GM12878 (cell line): ENCODE results near the gene GOLGA5. TPM values are rescaled to one million over a fixed set of nuclear protein-coding genes. Genes with fewer than 3 reads are reported as not detected.

Source experiments
- BACH1 ChIP-seq: fragments of 450-650 bp; IDR thresholded peaks from 2 replicates; pipeline ENCODE4 v1.6.1; 2017; ENCODE audit warnings: mild to moderate bottlenecking, borderline replicate concordance
- CBFB ChIP-seq: IDR thresholded peaks from 2 replicates; pipeline ENCODE4 v1.6.1; 2016; ENCODE audit warnings: antibody characterized with exemption, low read depth
- CREB1 ChIP-seq: IDR thresholded peaks from 2 replicates; pipeline ENCODE4 v1.6.1; 2012; ENCODE audit warnings: low read depth, mild to moderate bottlenecking, inconsistent platforms
- CREM ChIP-seq: IDR thresholded peaks from 2 replicates; pipeline ENCODE4 v1.6.1; 2014; ENCODE audit warnings: antibody characterized with exemption, low read depth
- EED ChIP-seq: sonication (generic); IDR thresholded peaks from 2 replicates; pipeline ENCODE4 v1.6.1; 2016; ENCODE audit warnings: antibody characterized with exemption, low read depth
- EGR1 ChIP-seq, 2 experiments: IDR thresholded peaks; 1 replicate in 1 of 2; 2 replicates in 1 of 2; pipeline ENCODE4 v1.6.1; 2011 to 2012; ENCODE audit warnings: low read depth in 2 of 2, low read length in 2 of 2, borderline replicate concordance in 1 of 2, mild to moderate bottlenecking in 1 of 2, moderate library complexity in 1 of 2
- GABPA ChIP-seq: IDR thresholded peaks from 2 replicates; pipeline ENCODE4 v1.6.1; 2014; ENCODE audit warnings: antibody characterized with exemption, low read depth, mild to moderate bottlenecking, inconsistent platforms
- MTA3 ChIP-seq: IDR thresholded peaks from 2 replicates; pipeline ENCODE4 v1.6.1; 2012; ENCODE audit warnings: low read length, inconsistent platforms, borderline replicate concordance
- MYC ChIP-seq: IDR thresholded peaks from 2 replicates; pipeline ENCODE4 v1.6.1; 2011; ENCODE audit warnings: mild to moderate bottlenecking, low read length, moderate library complexity, inconsistent platforms; ENCODE audit not compliant: insufficient read depth, insufficient replicate concordance, insufficient read length, severe bottlenecking
- NR2C2 ChIP-seq: IDR thresholded peaks from 2 replicates; pipeline ENCODE4 v1.6.1; 2011; ENCODE audit warnings: borderline replicate concordance, low read depth; ENCODE audit not compliant: control insufficient read depth, insufficient read length
- PML ChIP-seq: IDR thresholded peaks from 2 replicates; pipeline ENCODE4 v1.6.1; 2012; ENCODE audit warnings: low read length, inconsistent platforms
- POLR2AphosphoS2 ChIP-seq: IDR thresholded peaks from 2 replicates; pipeline ENCODE4 v1.6.1; 2011; ENCODE audit warnings: low read depth, mild to moderate bottlenecking, low read length, improper control_type of control experiment, moderate library complexity
- POLR2AphosphoS5 ChIP-seq: IDR thresholded peaks from 2 replicates; pipeline ENCODE4 v1.6.1; 2011; ENCODE audit warnings: mild to moderate bottlenecking, low read length, inconsistent platforms
- POU2F2 ChIP-seq: IDR thresholded peaks from 3 replicates; pipeline ENCODE4 v1.6.1; 2011; ENCODE audit warnings: low read depth, mild to moderate bottlenecking, low read length, borderline replicate concordance
- RAD51 ChIP-seq: fragments of 450-650 bp; IDR thresholded peaks from 2 replicates; pipeline ENCODE4 v1.6.1; 2016; ENCODE audit warnings: moderate library complexity, mild to moderate bottlenecking, inconsistent platforms
- SIN3A ChIP-seq: IDR thresholded peaks from 2 replicates; pipeline ENCODE4 v1.6.1; 2012; ENCODE audit warnings: low read depth, low read length, improper control_type of control experiment
- SMAD5 ChIP-seq: IDR thresholded peaks from 2 replicates; pipeline ENCODE4 v1.6.1; 2016; ENCODE audit warnings: antibody characterized with exemption, low read depth
- SRF ChIP-seq, 2 experiments: IDR thresholded peaks; 2 replicates each; pipeline ENCODE4 v1.6.1; 2011; ENCODE audit warnings: low read depth in 2 of 2, low read length in 2 of 2, mild to moderate bottlenecking in 1 of 2, moderate library complexity in 1 of 2
- TCF12 ChIP-seq: IDR thresholded peaks from 2 replicates; pipeline ENCODE4 v1.6.1; 2011; ENCODE audit warnings: low read depth, mild to moderate bottlenecking, low read length
- YY1 ChIP-seq: IDR thresholded peaks from 2 replicates; pipeline ENCODE4 v1.6.1; 2011; ENCODE audit warnings: low read depth, mild to moderate bottlenecking, low read length
- polyA plus RNA-seq, 11 experiments: library from polyadenylated mRNA; depleted of rRNA in 4 of 11; unstranded in 6 of 11; stranded (reverse) in 5 of 11; fragments of >200 nt; fragmentation: Nextera tagmentation in 4 of 11; fragmentation: Illumina TruSeq in 1 of 11; extraction: Ambion mirVana in 4 of 11; extraction: Trizol in 1 of 11; gene quantifications; 1 replicate in 1 of 11; 2 replicates in 10 of 11; pipeline versions ENCODE4 v1.2.1 to v1.2.3, GENCODE V29; 2011 to 2016; ENCODE audit warnings: inconsistent platforms in 2 of 11, missing spikeins in 2 of 11, low read depth in 1 of 11
- total RNA-seq, 4 experiments: library from RNA; depleted of rRNA in 3 of 4; stranded (reverse); fragments of >200 nt in 3 of 4; fragmentation: Illumina TruSeq in 1 of 4; extraction: Trizol in 1 of 4; gene quantifications; 2 replicates each; pipeline versions ENCODE4 v1.2.1 to v1.2.3, GENCODE V29; 2013 to 2021
- TF ChIP-seq, protein P1 (sequence below): fragments of 450-650 bp; IDR thresholded peaks from 2 replicates; pipeline ENCODE4 v1.6.1; 2014; ENCODE audit warnings: mild to moderate bottlenecking
- TF ChIP-seq, protein P2 (sequence below): IDR thresholded peaks from 2 replicates; pipeline ENCODE4 v1.6.1; 2011; ENCODE audit warnings: borderline replicate concordance, low read depth, mild to moderate bottlenecking, moderate library complexity, low read length; ENCODE audit not compliant: insufficient read depth, poor library complexity, severe bottlenecking
- TF ChIP-seq, protein P3 (sequence below): IDR thresholded peaks from 2 replicates; pipeline ENCODE4 v1.6.1; 2011; ENCODE audit warnings: low read depth, mild to moderate bottlenecking, low read length, moderate library complexity, borderline replicate concordance; ENCODE audit errors: extremely low read depth
- TF ChIP-seq, protein P4 (sequence below): fragments of 450-650 bp; IDR thresholded peaks from 2 replicates; pipeline ENCODE4 v1.6.1; 2016; ENCODE audit warnings: mild to moderate bottlenecking
- TF ChIP-seq, protein P5 (sequence below): fragments of 450-650 bp; IDR thresholded peaks from 2 replicates; pipeline ENCODE4 v1.6.1; 2016; ENCODE audit warnings: mild to moderate bottlenecking

The GOLGA5 gene
- total and polyA plus RNA-seq, 10 of the 15 experiments (the other 5 are each of a cell fraction or from before 2014, with no cell fraction given), result 10.9 to 30.1 (median 19.7) TPM

DNA sequence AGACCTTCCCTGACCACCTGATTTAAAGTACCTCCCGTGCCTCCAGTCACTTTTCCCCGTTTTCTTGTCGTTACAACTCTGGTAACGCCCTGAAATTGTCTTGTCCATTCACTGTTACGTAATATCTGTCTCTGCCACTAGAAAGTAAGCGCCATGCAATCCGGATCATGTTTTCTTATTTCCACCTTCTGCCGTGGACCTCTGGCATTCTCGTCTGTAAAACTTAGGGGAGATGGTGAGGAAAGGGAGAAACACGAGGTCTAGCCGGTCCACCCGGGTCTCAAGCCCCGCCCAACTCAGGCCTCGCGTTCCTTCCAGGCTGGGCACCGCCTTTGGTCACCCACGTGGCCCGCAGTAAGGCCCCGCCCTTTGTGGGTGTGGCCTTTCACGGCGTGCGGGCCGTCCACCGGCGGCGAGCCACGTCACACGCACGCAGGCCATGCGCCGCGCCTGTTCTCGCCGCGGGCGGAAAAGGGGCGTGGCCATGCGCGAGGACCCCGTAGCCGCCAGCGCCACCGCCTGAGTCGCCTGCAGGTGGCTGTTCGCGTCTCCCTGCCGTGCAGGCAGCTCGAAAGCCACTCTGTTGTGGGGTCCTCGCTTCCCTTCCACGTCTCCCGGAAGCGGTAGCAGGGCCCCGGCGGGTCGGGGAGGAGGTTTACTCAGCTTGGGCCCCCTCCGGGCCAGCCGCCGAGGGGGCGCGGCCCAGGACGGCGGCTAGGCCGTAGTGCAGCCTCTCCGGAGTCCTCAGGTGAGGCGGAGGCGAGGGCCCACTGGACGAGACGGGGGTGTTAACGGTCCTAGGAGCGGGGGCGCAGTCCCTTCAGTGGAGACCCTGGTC lies at the start of gene GOLGA5 (continued):
- TF ChIP-seq YY1 (peak; percentile 27; the same call in 1 of the 2 replicates), RAD51 (peak; percentile 79), MTA3 (no peak), SIN3A (peak; percentile 79; the same call in 1 of the 2 replicates), TCF12 (peak; percentile 63; the same call in 1 of the 2 replicates), MYC (peak; percentile 98), PML (peak; percentile 69; the same call in 1 of the 2 replicates), NR2C2 (no peak), CREB1 (peak; percentile 94), SRF (IDR thresholded peaks at IDR 0.05; ENCODE audit: low read depth in 2 of 2, low read length in 2 of 2) (0 out of 4 replicates have a peak, but pooled peaks of 1 of the 2 experiments have one; percentile 18), GABPA (peak; percentile 51; the same call in 1 of the 2 replicates), POU2F2 (peak; percentile 25; the same call in 1 of the 3 replicates), CREM (peak; percentile 81), SMAD5 (peak; percentile 24), POLR2AphosphoS5 (peak; percentile 83), EED (no peak), CBFB (peak; percentile 92), EGR1 (IDR thresholded peaks at IDR 0.05; ENCODE audit: borderline replicate concordance in 1 of 2, low read depth in 2 of 2, low read length in 2 of 2) (peak in 1 of 2 experiments; percentile 92; a peak in 1 of 3 replicates), POLR2AphosphoS2 (peak; percentile 91), BACH1 (peak; percentile 66; the same call in 1 of the 2 replicates)
- TF ChIP-seq, protein P1, sequence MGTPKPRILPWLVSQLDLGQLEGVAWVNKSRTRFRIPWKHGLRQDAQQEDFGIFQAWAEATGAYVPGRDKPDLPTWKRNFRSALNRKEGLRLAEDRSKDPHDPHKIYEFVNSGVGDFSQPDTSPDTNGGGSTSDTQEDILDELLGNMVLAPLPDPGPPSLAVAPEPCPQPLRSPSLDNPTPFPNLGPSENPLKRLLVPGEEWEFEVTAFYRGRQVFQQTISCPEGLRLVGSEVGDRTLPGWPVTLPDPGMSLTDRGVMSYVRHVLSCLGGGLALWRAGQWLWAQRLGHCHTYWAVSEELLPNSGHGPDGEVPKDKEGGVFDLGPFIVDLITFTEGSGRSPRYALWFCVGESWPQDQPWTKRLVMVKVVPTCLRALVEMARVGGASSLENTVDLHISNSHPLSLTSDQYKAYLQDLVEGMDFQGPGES, result 0 out of 2 replicates have a peak, but pooled peaks have one; percentile 10
- TF ChIP-seq, protein P2, sequence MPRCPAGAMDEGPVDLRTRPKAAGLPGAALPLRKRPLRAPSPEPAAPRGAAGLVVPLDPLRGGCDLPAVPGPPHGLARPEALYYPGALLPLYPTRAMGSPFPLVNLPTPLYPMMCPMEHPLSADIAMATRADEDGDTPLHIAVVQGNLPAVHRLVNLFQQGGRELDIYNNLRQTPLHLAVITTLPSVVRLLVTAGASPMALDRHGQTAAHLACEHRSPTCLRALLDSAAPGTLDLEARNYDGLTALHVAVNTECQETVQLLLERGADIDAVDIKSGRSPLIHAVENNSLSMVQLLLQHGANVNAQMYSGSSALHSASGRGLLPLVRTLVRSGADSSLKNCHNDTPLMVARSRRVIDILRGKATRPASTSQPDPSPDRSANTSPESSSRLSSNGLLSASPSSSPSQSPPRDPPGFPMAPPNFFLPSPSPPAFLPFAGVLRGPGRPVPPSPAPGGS, result no peak
- TF ChIP-seq, protein P3, sequence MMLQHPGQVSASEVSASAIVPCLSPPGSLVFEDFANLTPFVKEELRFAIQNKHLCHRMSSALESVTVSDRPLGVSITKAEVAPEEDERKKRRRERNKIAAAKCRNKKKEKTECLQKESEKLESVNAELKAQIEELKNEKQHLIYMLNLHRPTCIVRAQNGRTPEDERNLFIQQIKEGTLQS, result peak; percentile 33; the same call in 1 of the 2 replicates
- TF ChIP-seq, protein P4, sequence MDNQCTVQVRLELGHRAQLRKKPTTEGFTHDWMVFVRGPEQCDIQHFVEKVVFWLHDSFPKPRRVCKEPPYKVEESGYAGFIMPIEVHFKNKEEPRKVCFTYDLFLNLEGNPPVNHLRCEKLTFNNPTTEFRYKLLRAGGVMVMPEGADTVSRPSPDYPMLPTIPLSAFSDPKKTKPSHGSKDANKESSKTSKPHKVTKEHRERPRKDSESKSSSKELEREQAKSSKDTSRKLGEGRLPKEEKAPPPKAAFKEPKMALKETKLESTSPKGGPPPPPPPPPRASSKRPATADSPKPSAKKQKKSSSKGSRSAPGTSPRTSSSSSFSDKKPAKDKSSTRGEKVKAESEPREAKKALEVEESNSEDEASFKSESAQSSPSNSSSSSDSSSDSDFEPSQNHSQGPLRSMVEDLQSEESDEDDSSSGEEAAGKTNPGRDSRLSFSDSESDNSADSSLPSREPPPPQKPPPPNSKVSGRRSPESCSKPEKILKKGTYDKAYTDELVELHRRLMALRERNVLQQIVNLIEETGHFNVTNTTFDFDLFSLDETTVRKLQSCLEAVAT, result peak; percentile 67
- TF ChIP-seq, protein P5, sequence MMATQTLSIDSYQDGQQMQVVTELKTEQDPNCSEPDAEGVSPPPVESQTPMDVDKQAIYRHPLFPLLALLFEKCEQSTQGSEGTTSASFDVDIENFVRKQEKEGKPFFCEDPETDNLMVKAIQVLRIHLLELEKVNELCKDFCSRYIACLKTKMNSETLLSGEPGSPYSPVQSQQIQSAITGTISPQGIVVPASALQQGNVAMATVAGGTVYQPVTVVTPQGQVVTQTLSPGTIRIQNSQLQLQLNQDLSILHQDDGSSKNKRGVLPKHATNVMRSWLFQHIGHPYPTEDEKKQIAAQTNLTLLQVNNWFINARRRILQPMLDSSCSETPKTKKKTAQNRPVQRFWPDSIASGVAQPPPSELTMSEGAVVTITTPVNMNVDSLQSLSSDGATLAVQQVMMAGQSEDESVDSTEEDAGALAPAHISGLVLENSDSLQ, result 0 out of 2 replicates have a peak, but pooled peaks have one; percentile 50
